OCI-LY7 (cell line): ENCODE measurements around the gene C1orf159. TPM values are rescaled to one million over a fixed set of nuclear protein-coding genes. Genes with fewer than 3 reads are reported as not detected.

Source experiments
- BruUV-seq: library from RNA; stranded (reverse); fragments of 400-500 nt; replicated peaks from 2 replicates; lab custom pipeline; 2021; lab: Mats Ljungman, UMichigan
- CTCF ChIA-PET: fragments of 300-600 bp; sonication (Branson Sonifier 250); formaldehyde crosslinking; loops from one replicate; lab custom pipeline; 2022; ENCODE audit warnings: antibody characterized with exemption; ENCODE audit not compliant: unreplicated experiment; lab: Charles Lee
- POLR2A ChIA-PET: fragments of 300-600 bp; sonication (Branson Sonifier 250); formaldehyde crosslinking; loops from one replicate; lab custom pipeline; 2022; ENCODE audit warnings: antibody characterized with exemption; lab: Charles Lee
- DNase-seq: peaks from one replicate; pipeline ENCODE4 v3.0.0-alpha.2; 2015; ENCODE audit warnings: low spot score
- H2AFZ ChIP-seq: fragments of 200-600 bp; sonication (generic), shearing (Covaris generic); 2 replicates; pipeline ENCODE4 v1.6.1; 2014; ENCODE audit warnings: mild to moderate bottlenecking, antibody characterized with exemption, low read length, moderate library complexity
- H3K27ac ChIP-seq: fragments of 200-600 bp; sonication (generic); 2 replicates; pipeline ENCODE4 v1.5.1; 2014; ENCODE audit warnings: mixed run types, low read depth, mild to moderate bottlenecking, moderate library complexity, low read length, inconsistent platforms; ENCODE audit not compliant: poor library complexity, severe bottlenecking
- H3K36me3 ChIP-seq: fragments of 200-600 bp; sonication (generic); 2 replicates; pipeline ENCODE4 v1.6.1; 2014; ENCODE audit warnings: mild to moderate bottlenecking, antibody characterized with exemption, low read length, moderate library complexity, mixed read lengths; ENCODE audit not compliant: insufficient read depth
- H3K4me1 ChIP-seq: fragments of 200-600 bp; sonication (generic); 2 replicates; pipeline ENCODE4 v1.5.1; 2014; ENCODE audit warnings: mild to moderate bottlenecking, low read length; ENCODE audit not compliant: insufficient read depth, poor library complexity, severe bottlenecking
- H3K4me2 ChIP-seq: fragments of 200-600 bp; sonication (generic); 2 replicates; pipeline ENCODE4 v1.6.1; 2014; ENCODE audit warnings: mild to moderate bottlenecking, low read length
- H3K4me3 ChIP-seq: fragments of 200-600 bp; sonication (generic); 2 replicates; pipeline ENCODE4 v1.5.1; 2014; ENCODE audit warnings: mild to moderate bottlenecking, low read depth, low read length; ENCODE audit not compliant: poor library complexity, severe bottlenecking
- H3K79me2 ChIP-seq: fragments of 200-600 bp; sonication (generic); 2 replicates; pipeline ENCODE4 v1.6.1; 2016; ENCODE audit warnings: low read depth, mild to moderate bottlenecking, low read length, moderate library complexity, mixed read lengths; ENCODE audit not compliant: insufficient read depth
- H3K9me2 ChIP-seq: fragments of 200-600 bp; sonication (generic); 2 replicates; pipeline ENCODE4 v1.6.1; 2016; ENCODE audit warnings: mild to moderate bottlenecking, low read length, mixed read lengths; ENCODE audit not compliant: insufficient read depth
- H3K9me3 ChIP-seq: fragments of 200-600 bp; sonication (generic); 2 replicates; pipeline ENCODE4 v1.6.1; 2014; ENCODE audit warnings: mild to moderate bottlenecking, mixed run types, low read length, mixed read lengths
- H4K20me1 ChIP-seq: fragments of 200-600 bp; sonication (generic); 2 replicates; pipeline ENCODE4 v1.6.1; 2014; ENCODE audit warnings: mild to moderate bottlenecking, antibody characterized with exemption, low read length, moderate library complexity, mixed read lengths; ENCODE audit not compliant: insufficient read depth
- EZH2phosphoT487 ChIP-seq: fragments of 200-600 bp; sonication (generic); IDR thresholded peaks from 2 replicates; pipeline ENCODE4 v1.6.1; 2018; ENCODE audit warnings: low read depth, borderline replicate concordance, mild to moderate bottlenecking, mixed run types, antibody characterized with exemption, low read length, moderate library complexity, mixed read lengths
- intact Hi-C: fragments of 100-400 bp; cut with micrococcal nuclease; formaldehyde crosslinking; loops from one replicate; pipeline ENCODE4 v1.10.0; 2022; ENCODE audit not compliant: unreplicated experiment
- total RNA-seq, 2 experiments: library from RNA; depleted of rRNA in 1 of 2; stranded (reverse); fragments of >200 nt in 1 of 2; shearing (Covaris generic) in 1 of 2; gene quantifications; 2 replicates each; pipeline ENCODE4 v1.2.3, GENCODE V29; 2014 to 2022
- TF ChIP-seq, protein P1 (sequence below): fragments of 200-600 bp; sonication (generic); conservative IDR thresholded peaks from 2 replicates; pipeline ENCODE4 v1.5.1; 2014; ENCODE audit warnings: mild to moderate bottlenecking, antibody characterized with exemption, low read length, moderate library complexity, mixed read lengths

The C1orf159 gene
- total RNA-seq, 2 experiments from 2014 or later, result 24.5 to 27.6 TPM

DNA sequence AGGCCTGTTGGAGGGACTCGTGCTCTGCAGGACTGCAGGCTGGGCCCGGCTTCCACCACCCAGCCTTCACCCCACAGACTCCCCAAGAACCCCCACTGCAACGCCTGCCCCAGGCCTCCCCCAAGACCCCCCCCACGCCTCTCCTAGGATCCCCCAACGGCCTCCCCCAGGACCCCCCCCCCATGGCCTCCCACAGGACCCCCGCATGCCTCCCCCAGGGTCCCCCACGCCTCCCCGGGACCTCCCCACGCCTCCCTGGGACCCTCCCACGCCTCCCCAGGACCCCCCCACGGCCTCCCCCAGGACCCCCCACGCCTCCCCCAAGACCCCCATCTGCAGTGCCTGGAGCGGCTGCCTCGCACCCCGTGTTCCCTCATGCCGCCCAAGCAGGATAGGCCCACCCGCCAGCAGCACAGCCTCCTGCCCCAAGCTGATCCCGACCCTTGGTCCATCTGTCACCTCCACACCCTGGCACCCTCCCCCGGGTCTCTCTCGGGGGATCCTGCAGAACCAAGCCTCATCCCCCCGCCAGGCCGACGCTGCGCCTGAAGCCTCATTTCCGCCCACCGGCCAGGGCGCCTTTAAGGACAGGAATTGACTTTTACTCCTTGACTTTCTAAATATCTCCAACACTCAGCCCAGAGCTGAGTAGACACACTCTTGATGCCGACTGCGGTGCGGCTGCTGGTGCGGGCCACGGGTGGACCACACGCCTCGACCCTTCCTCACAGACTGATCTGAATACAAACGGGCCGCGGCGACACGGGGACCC lies 27.7 kb downstream of the C1orf159 start:
- Histone ChIP-seq H4K20me1 (no peaks in the 10 kb centered on the region), H3K9me3 (no peaks in the 10 kb centered on the region), H3K9me2 (no peaks in the 10 kb centered on the region), H3K36me3 (no peaks in the 10 kb centered on the region), H3K4me1 (peaks cover 5% of the 10 kb centered on the region), H3K4me2 (no peak overlapping the region), H3K27ac (no peak overlapping the region), H3K4me3 (no peak overlapping the region), H3K79me2 (no peaks in the 10 kb centered on the region), H2AFZ (no peak overlapping the region)
- CTCF ChIA-PET, result no interaction called here
- DNase-seq, result no peak
- TF ChIP-seq EZH2phosphoT487, result no peak
- TF ChIP-seq, protein P1, sequence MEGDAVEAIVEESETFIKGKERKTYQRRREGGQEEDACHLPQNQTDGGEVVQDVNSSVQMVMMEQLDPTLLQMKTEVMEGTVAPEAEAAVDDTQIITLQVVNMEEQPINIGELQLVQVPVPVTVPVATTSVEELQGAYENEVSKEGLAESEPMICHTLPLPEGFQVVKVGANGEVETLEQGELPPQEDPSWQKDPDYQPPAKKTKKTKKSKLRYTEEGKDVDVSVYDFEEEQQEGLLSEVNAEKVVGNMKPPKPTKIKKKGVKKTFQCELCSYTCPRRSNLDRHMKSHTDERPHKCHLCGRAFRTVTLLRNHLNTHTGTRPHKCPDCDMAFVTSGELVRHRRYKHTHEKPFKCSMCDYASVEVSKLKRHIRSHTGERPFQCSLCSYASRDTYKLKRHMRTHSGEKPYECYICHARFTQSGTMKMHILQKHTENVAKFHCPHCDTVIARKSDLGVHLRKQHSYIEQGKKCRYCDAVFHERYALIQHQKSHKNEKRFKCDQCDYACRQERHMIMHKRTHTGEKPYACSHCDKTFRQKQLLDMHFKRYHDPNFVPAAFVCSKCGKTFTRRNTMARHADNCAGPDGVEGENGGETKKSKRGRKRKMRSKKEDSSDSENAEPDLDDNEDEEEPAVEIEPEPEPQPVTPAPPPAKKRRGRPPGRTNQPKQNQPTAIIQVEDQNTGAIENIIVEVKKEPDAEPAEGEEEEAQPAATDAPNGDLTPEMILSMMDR, result no peak
- POLR2A ChIA-PET, result no interaction called here
- intact Hi-C loops, result no loop called here
- BruUV-seq, result no TSS peak

DNA sequence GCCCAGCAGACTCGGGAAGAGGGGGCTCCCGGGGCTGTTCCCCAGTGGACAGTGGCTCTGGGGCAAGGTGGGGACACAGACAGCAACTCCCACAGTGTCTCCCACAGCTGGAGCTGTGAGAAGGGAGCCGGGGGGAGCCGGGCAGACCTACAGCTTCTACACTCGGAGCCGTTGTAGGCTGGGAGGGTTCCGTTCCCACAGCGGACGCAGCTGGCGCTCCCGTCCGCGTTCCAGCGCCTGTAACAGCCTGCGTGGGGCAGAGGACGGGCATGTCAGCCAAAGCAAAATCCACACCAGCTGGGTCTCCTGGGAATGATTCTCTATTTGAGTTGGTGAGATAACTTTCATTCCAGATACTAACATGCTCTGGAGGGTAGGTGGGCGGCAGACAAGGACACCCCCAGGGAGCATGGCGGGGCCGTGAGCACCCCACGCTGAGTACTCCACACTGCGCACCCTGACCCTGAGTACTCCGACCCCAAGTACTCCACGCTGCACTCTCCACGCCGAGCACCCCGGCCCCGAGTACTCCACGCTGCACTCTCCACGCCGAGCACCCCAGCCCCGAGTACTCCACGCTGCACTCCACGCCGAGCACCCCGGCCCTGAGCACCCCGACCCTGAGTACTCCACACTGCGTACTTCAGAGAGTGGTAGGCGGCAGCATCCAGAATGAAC lies 28.4 kb downstream of the C1orf159 start:
- no peaks in the 10 kb centered on the region for H3K4me1 ChIP-seq
- no peak for DNase-seq
- intact Hi-C loops, result no loop called here
- H3K9me3 ChIP-seq, result no peaks in the 10 kb centered on the region
- CTCF ChIA-PET, result no interaction called here
- no peaks in the 10 kb centered on the region for H3K36me3 ChIP-seq
- no TSS peak for BruUV-seq
- no peaks in the 10 kb centered on the region for H3K79me2 ChIP-seq
- no peaks in the 10 kb centered on the region for H4K20me1 ChIP-seq
- no peak overlapping the region for H3K4me2 ChIP-seq
- H2AFZ ChIP-seq, result no peak overlapping the region
- H3K9me2 ChIP-seq, result no peaks in the 10 kb centered on the region
- TF ChIP-seq, protein P1, result no peak
- TF ChIP-seq EZH2phosphoT487, result no peak
- no peak overlapping the region for H3K27ac ChIP-seq
- POLR2A ChIA-PET, result no interaction called here
- no peak overlapping the region for H3K4me3 ChIP-seq

DNA sequence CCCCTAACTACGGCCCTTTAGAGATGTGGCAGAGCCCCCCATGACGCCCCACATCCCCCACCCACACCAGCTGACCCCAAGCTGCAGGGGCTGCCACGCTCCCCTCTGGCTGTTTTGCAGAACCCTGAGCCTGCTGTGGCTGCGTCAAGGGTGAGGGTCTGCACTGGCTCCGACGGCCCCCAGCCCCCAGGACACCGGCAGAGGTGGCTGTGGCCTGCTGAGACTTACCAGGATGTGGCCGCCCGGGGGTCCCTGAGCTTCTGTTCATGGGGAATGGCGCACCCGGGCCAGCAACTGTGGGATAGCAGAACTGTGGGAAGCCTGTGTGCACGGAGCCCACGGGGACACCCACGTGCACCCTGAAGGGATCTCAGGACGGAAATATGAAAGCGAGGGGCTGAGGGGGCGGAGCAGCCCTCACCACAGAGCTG lies 29.0 kb downstream of the C1orf159 start:
- intact Hi-C loops, result no loop called here
- no peaks in the 10 kb centered on the region for H3K79me2 ChIP-seq
- H3K36me3 ChIP-seq, result no peaks in the 10 kb centered on the region
- ChIA-PET POLR2A (no interaction called here), CTCF (no interaction called here)
- no peak for DNase-seq
- H3K4me1 ChIP-seq, result no peaks in the 10 kb centered on the region
- H4K20me1 ChIP-seq, result no peaks in the 10 kb centered on the region
- H3K4me2 ChIP-seq, result no peak overlapping the region
- BruUV-seq, result no TSS peak
- H3K9me2 ChIP-seq, result no peaks in the 10 kb centered on the region
- H3K9me3 ChIP-seq, result no peaks in the 10 kb centered on the region
- H3K27ac ChIP-seq, result no peak overlapping the region
- no peak overlapping the region for H2AFZ ChIP-seq
- H3K4me3 ChIP-seq, result no peak overlapping the region
- TF ChIP-seq EZH2phosphoT487, result no peak
- TF ChIP-seq, protein P1, result no peak
